A673 (cell line): ENCODE data around the gene SMIM38. TPM values are rescaled to one million over a fixed set of nuclear protein-coding genes. Genes with fewer than 3 reads are reported as not detected.

ENCODE experiments used
- Bru-seq: library from RNA; stranded (reverse); fragments of 400-500 nt; gene quantifications from one replicate; lab custom pipeline; 2021; lab: Mats Ljungman, UMichigan
- BruChase-seq, 2 experiments: library from RNA; stranded (reverse); fragments of 400-500 nt; gene quantifications; one replicate each; lab custom pipeline; 2021; lab: Mats Ljungman, UMichigan
- BruUV-seq: library from RNA; stranded (reverse); fragments of 400-500 nt; replicated peaks from 2 replicates; lab custom pipeline; 2021; lab: Mats Ljungman, UMichigan
- CTCF ChIA-PET: fragments of 300-600 bp; sonication (Branson Sonifier 250); formaldehyde crosslinking; loops from one replicate; lab custom pipeline; 2022; ENCODE audit warnings: antibody characterized with exemption; lab: Charles Lee
- POLR2A ChIA-PET: fragments of 300-600 bp; sonication (Branson Sonifier 250); formaldehyde crosslinking; loops from one replicate; lab custom pipeline; 2022; ENCODE audit warnings: antibody characterized with exemption; ENCODE audit not compliant: low non-redundant PET; lab: Charles Lee
- DNase-seq: peaks from one replicate; pipeline ENCODE4 v3.0.0-alpha.2; 2015; ENCODE audit warnings: low spot score
- H3K27ac ChIP-seq: fragments of 200-600 bp; sonication (generic); 2 replicates; pipeline ENCODE4 v1.5.1; 2016; ENCODE audit warnings: mixed run types, low read depth, mild to moderate bottlenecking, mixed read lengths, antibody characterized with exemption, low read length; ENCODE audit not compliant: poor library complexity, severe bottlenecking
- H3K27me3 ChIP-seq: fragments of 200-600 bp; sonication (generic); replicated peaks from 2 replicates; pipeline ENCODE4 v1.6.1; 2017; ENCODE audit warnings: mixed run types, low read depth, mild to moderate bottlenecking, mixed read lengths, antibody characterized with exemption, low read length; ENCODE audit not compliant: insufficient read depth, poor library complexity
- H3K36me3 ChIP-seq: fragments of 200-600 bp; sonication (generic); 2 replicates; pipeline ENCODE4 v1.6.1; 2016; ENCODE audit warnings: mixed run types, mild to moderate bottlenecking, mixed read lengths, antibody characterized with exemption, low read length; ENCODE audit not compliant: insufficient read depth, poor library complexity, severe bottlenecking
- H3K4me1 ChIP-seq: fragments of 200-600 bp; sonication (generic); 2 replicates; pipeline ENCODE4 v1.6.1; 2017; ENCODE audit warnings: mixed run types, mild to moderate bottlenecking, mixed read lengths, antibody characterized with exemption, low read length; ENCODE audit not compliant: insufficient read depth, poor library complexity, severe bottlenecking
- H3K4me3 ChIP-seq: fragments of 200-600 bp; sonication (generic); 2 replicates; pipeline ENCODE4 v1.5.1; 2016; ENCODE audit warnings: low read depth, mixed run types, mild to moderate bottlenecking, mixed read lengths, low read length; ENCODE audit not compliant: poor library complexity, severe bottlenecking
- H3K9me3 ChIP-seq: fragments of 200-600 bp; sonication (generic); 2 replicates; pipeline ENCODE4 v1.6.1; 2016; ENCODE audit warnings: mixed run types, low read depth, mild to moderate bottlenecking, mixed read lengths, antibody characterized with exemption, low read length; ENCODE audit not compliant: poor library complexity, severe bottlenecking
- CTCF ChIP-seq: fragments of 300-800, 200-600 bp; sonication (generic); conservative IDR thresholded peaks from 2 replicates; pipeline ENCODE4 v1.5.1; 2017; ENCODE audit warnings: low read depth, mild to moderate bottlenecking, antibody characterized with exemption, low read length, moderate library complexity, mixed read lengths
- EZH2 ChIP-seq: fragments of 200-600 bp; sonication (generic); IDR thresholded peaks from 2 replicates; pipeline ENCODE4 v1.6.1; 2017; ENCODE audit warnings: borderline replicate concordance, low read depth, mild to moderate bottlenecking, mixed read lengths, antibody characterized with exemption, low read length; ENCODE audit not compliant: poor library complexity, severe bottlenecking
- intact Hi-C: fragments of 100-400 bp; cut with micrococcal nuclease; formaldehyde crosslinking; loops from one replicate; pipeline ENCODE4 v1.10.0; 2022; ENCODE audit not compliant: unreplicated experiment
- long read RNA-seq: library from polyadenylated mRNA; stranded (forward); transcript quantifications from one replicate; pipeline ENCODE4 v2.0.0, GENCODE V29; 2022
- total RNA-seq: library from RNA; stranded (reverse); gene quantifications from 2 replicates; pipeline ENCODE4 v1.2.3, GENCODE V29; 2021

SMIM38 gene
- total RNA-seq (0.59 and 0.88 TPM in 2 replicates), Bru-seq, nascent RNA (percentile 38 among the genes with signal in this experiment), BruChase-seq, experiment 1, labeled RNA remaining after a 2-hour chase (percentile 47 among the genes with signal in this experiment), BruChase-seq, experiment 2, labeled RNA remaining after a 6-hour chase (percentile 47 among the genes with signal in this experiment)
- long read RNA-seq: 0 reads

GRCh38 chr11:69155302-69156234, at the start of gene SMIM38:
Gene SMIM38 (plus strand): TSS chr11:69155935. CDS start chr11:69157847, 1,912 bp downstream.
- BruUV-seq: no TSS peak
- intact Hi-C loops: no loop called here
- TF ChIP-seq EZH2 (no peak), CTCF (no peak)
- CTCF ChIA-PET: no interaction called here
- no peak within 1 kb of the TSS for H3K4me3 ChIP-seq
- H3K27me3 ChIP-seq: no peaks in the 10 kb centered on the region
- peak within 1 kb of the TSS; percentile 62 for H3K27ac ChIP-seq
- H3K36me3 ChIP-seq: no peaks in the 10 kb centered on the region
- peaks cover 20% of the 10 kb centered on the region for H3K4me1 ChIP-seq
- POLR2A ChIA-PET: no interaction called here
- no peak for DNase-seq
- H3K9me3 ChIP-seq: peaks cover 2% of the 10 kb centered on the region

- BruUV-seq: no TSS peak
- no peak for DNase-seq
- H3K27ac ChIP-seq: peak overlapping the region; percentile 27
- no peaks in the 10 kb centered on the region for H3K9me3 ChIP-seq
- CTCF ChIA-PET: no interaction called here
- H3K36me3 ChIP-seq: no peaks in the 10 kb centered on the region
- no peak overlapping the region for H3K4me3 ChIP-seq
- POLR2A ChIA-PET: no interaction called here
- TF ChIP-seq EZH2: no peak
- no peak for TF ChIP-seq CTCF
- H3K27me3 ChIP-seq: no peaks in the 10 kb centered on the region
- intact Hi-C loops: loop anchor here (10.0 kb wide), 1 partner anchor 249 kb away; no protein-coding TSS in a partner anchor
- peaks cover 28% of the 10 kb centered on the region for H3K4me1 ChIP-seq
These were observed 49.5 kb upstream of the SMIM38 start for GRCh38 chr11:69106031-69106811.

GRCh38 chr11:69107413-69107812, 48.3 kb upstream of the SMIM38 start:
- TF ChIP-seq CTCF: no peak
- no peak for TF ChIP-seq EZH2
- H3K27ac ChIP-seq: no peak overlapping the region
- no peaks in the 10 kb centered on the region for H3K27me3 ChIP-seq
- intact Hi-C loops: loop anchor here (10.0 kb wide), 1 partner anchor 247 kb away; no protein-coding TSS in a partner anchor
- H3K4me3 ChIP-seq: no peak overlapping the region
- ChIA-PET POLR2A (no interaction called here), CTCF (no interaction called here)
- DNase-seq: no peak
- peaks cover 18% of the 10 kb centered on the region for H3K4me1 ChIP-seq
- no peaks in the 10 kb centered on the region for H3K36me3 ChIP-seq
- BruUV-seq: no TSS peak
- H3K9me3 ChIP-seq: no peaks in the 10 kb centered on the region
